HCT116 (cell line): ENCODE data around the gene MYO16. TPM values are rescaled to one million over a fixed set of nuclear protein-coding genes. Genes with fewer than 3 reads are reported as not detected.

Experiments
- ATAC-seq: fragments of 200-7000 bp; cut with Tn5 transposase; 2 replicates; pipeline ENCODE4 v1.9.1; 2020; ENCODE audit warnings: mild to moderate bottlenecking, moderate library complexity
- BruUV-seq: library from RNA; stranded (reverse); fragments of 400-500 nt; replicated peaks from 2 replicates; lab custom pipeline; 2021; lab: Mats Ljungman, UMichigan
- CTCF ChIA-PET: fragments of 300-600 bp; sonication (Branson Sonifier 250); formaldehyde crosslinking; loops from one replicate; lab custom pipeline; 2021; ENCODE audit warnings: antibody characterized with exemption; lab: Charles Lee
- POLR2A ChIA-PET: fragments of 300-600, 350-600 bp; sonication (Branson Sonifier 250); formaldehyde crosslinking; loops from one replicate; lab custom pipeline; 2021; ENCODE audit warnings: antibody characterized with exemption; lab: Charles Lee
- RAD21 ChIA-PET, 2 experiments: fragments of 300-600 bp; sonication (Branson Sonifier 250); formaldehyde crosslinking; loops; one replicate each; lab custom pipeline; 2023; ENCODE audit warnings: low total read pairs in 2 of 2; ENCODE audit not compliant: uncharacterized antibody in 2 of 2, unreplicated experiment in 2 of 2, low non-redundant PET in 1 of 2; lab: Charles Lee
- DNase-seq: peaks from one replicate; pipeline ENCODE4 v3.0.0-alpha.2; 2010; ENCODE audit warnings: low read depth, low spot score
- H2AFZ ChIP-seq: fragments of 200-600 bp; shearing (Covaris generic), sonication (generic); 2 replicates; pipeline ENCODE4 v1.6.1; 2017; ENCODE audit warnings: low read depth, mixed run types, mixed read lengths, antibody characterized with exemption, low read length; ENCODE audit not compliant: poor library complexity, severe bottlenecking
- H3K27ac ChIP-seq: 2 replicates; pipeline ENCODE4 v1.5.1; 2012; ENCODE audit warnings: low read depth, low read length
- H3K27me3 ChIP-seq: fragments of 200-600 bp; sonication (generic); 2 replicates; pipeline ENCODE4 v1.6.1; 2016; ENCODE audit warnings: mixed run types, low read length, mixed read lengths; ENCODE audit not compliant: insufficient read depth
- H3K36me3 ChIP-seq, 2 experiments: fragments of 200-500 bp in 1 of 2; fragments of 200-600 bp in 1 of 2; sonication (Bioruptor generic) in 1 of 2; sonication (generic) in 1 of 2; 2 replicates each; pipeline versions ENCODE4 v1.5.1 to v1.6.1; 2014 to 2016; ENCODE audit warnings: low read length in 2 of 2, inconsistent platforms in 1 of 2, mixed read lengths in 1 of 2, mixed run types in 1 of 2; ENCODE audit not compliant: insufficient read depth in 2 of 2, control insufficient read depth in 1 of 2
- H3K4me1 ChIP-seq, 2 experiments: fragments of 200-600 bp in 1 of 2; sonication (generic) in 1 of 2; 2 replicates each; pipeline versions ENCODE4 v1.5.1 to v1.6.1; 2012 to 2017; ENCODE audit warnings: low read length in 2 of 2, inconsistent platforms in 1 of 2, mild to moderate bottlenecking in 1 of 2, mixed read lengths in 1 of 2, mixed run types in 1 of 2, moderate library complexity in 1 of 2; ENCODE audit not compliant: insufficient read depth in 2 of 2, control insufficient read depth in 1 of 2
- H3K4me2 ChIP-seq: fragments of 200-600 bp; sonication (generic); 2 replicates; pipeline ENCODE4 v1.6.1; 2017; ENCODE audit warnings: mixed run types, low read length, mixed read lengths
- H3K4me3 ChIP-seq, 2 experiments: fragments of 200-600 bp in 1 of 2; sonication (generic) in 1 of 2; replicated peaks in 1 of 2; 2 replicates each; pipeline ENCODE4 v1.5.1; 2011 to 2016; ENCODE audit warnings: low read length in 2 of 2, control low read depth in 1 of 2, low read depth in 1 of 2, mild to moderate bottlenecking in 1 of 2, mixed read lengths in 1 of 2, mixed run types in 1 of 2
- H3K79me2 ChIP-seq: fragments of 200-600 bp; sonication (generic); 2 replicates; pipeline ENCODE4 v1.6.1; 2017; ENCODE audit warnings: mild to moderate bottlenecking, mixed run types, low read length, moderate library complexity, mixed read lengths; ENCODE audit not compliant: insufficient read depth
- H3K9ac ChIP-seq: fragments of 200-600 bp; sonication (generic); 2 replicates; pipeline ENCODE4 v1.6.1; 2016; ENCODE audit warnings: low read length, mixed read lengths
- H3K9me2 ChIP-seq: fragments of 200-600 bp; sonication (generic), shearing (Covaris generic); 2 replicates; pipeline ENCODE4 v1.6.1; 2017; ENCODE audit warnings: mixed run types, mild to moderate bottlenecking, moderate library complexity; ENCODE audit not compliant: insufficient read depth
- H3K9me3 ChIP-seq, 2 experiments: fragments of 200-500 bp in 1 of 2; fragments of 200-600 bp in 1 of 2; sonication (Bioruptor generic) in 1 of 2; sonication (generic) in 1 of 2; 2 replicates each; pipeline ENCODE4 v1.6.1; 2014 to 2017; ENCODE audit warnings: low read length in 2 of 2, mixed read lengths in 2 of 2, inconsistent platforms in 1 of 2, low read depth in 1 of 2, mild to moderate bottlenecking in 1 of 2, mixed run types in 1 of 2, moderate library complexity in 1 of 2; ENCODE audit not compliant: control insufficient read depth in 1 of 2, insufficient read depth in 1 of 2
- H4K20me1 ChIP-seq: fragments of 200-600 bp; sonication (generic), shearing (Covaris generic); 2 replicates; pipeline ENCODE4 v1.6.1; 2017; ENCODE audit warnings: mixed run types, mild to moderate bottlenecking, moderate library complexity; ENCODE audit not compliant: insufficient read depth
- CEBPB ChIP-seq: IDR thresholded peaks from 2 replicates; pipeline ENCODE4 v1.6.1; 2012; ENCODE audit warnings: low read depth
- CTCF ChIP-seq, 3 experiments: fragments of 200-600 bp in 1 of 3; sonication (generic) in 1 of 3; IDR thresholded peaks in 2 of 3; conservative IDR thresholded peaks in 1 of 3; 2 replicates each; pipeline ENCODE4 v1.5.1; 2012 to 2017; ENCODE audit warnings: low read depth in 2 of 3, low read length in 2 of 3, antibody characterized with exemption in 1 of 3, borderline replicate concordance in 1 of 3, control low read depth in 1 of 3, mild to moderate bottlenecking in 1 of 3, mixed read lengths in 1 of 3, mixed run types in 1 of 3, moderate library complexity in 1 of 3; ENCODE audit not compliant: insufficient read depth in 1 of 3
- FOSL1 ChIP-seq: IDR thresholded peaks from 2 replicates; pipeline ENCODE4 v1.6.1; 2012; ENCODE audit warnings: low read depth
- JUND ChIP-seq: IDR thresholded peaks from 2 replicates; pipeline ENCODE4 v1.6.1; 2012
- POLR2A ChIP-seq: IDR thresholded peaks from 2 replicates; pipeline ENCODE4 v1.7.0; 2011; ENCODE audit warnings: borderline replicate concordance; ENCODE audit not compliant: insufficient read depth, insufficient read length; ENCODE audit errors: extremely low read depth
- RAD21 ChIP-seq: IDR thresholded peaks from 2 replicates; pipeline ENCODE4 v1.6.1; 2012; ENCODE audit warnings: low read depth, mild to moderate bottlenecking
- SIN3A ChIP-seq: IDR thresholded peaks from 2 replicates; pipeline ENCODE4 v1.6.1; 2012; ENCODE audit warnings: low read depth
- SP1 ChIP-seq: IDR thresholded peaks from 2 replicates; pipeline ENCODE4 v1.6.1; 2012; ENCODE audit warnings: low read depth
- TCF7L2 ChIP-seq: IDR thresholded peaks from 2 replicates; pipeline ENCODE4 v1.7.0; 2011; ENCODE audit warnings: borderline replicate concordance, inconsistent platforms; ENCODE audit not compliant: insufficient read depth, insufficient read length; ENCODE audit errors: extremely low read depth
- YY1 ChIP-seq: IDR thresholded peaks from 2 replicates; pipeline ENCODE4 v1.6.1; 2011; ENCODE audit warnings: low read length, low read depth, moderate library complexity, mild to moderate bottlenecking; ENCODE audit not compliant: insufficient replicate concordance; ENCODE audit errors: extremely low read depth
- ZBTB33 ChIP-seq: IDR thresholded peaks from 2 replicates; pipeline ENCODE4 v1.6.1; 2011; ENCODE audit warnings: mild to moderate bottlenecking, low read length, moderate library complexity; ENCODE audit not compliant: insufficient replicate concordance; ENCODE audit errors: extremely low read depth
- ZFX ChIP-seq: fragments of 450-650 bp; IDR thresholded peaks from 2 replicates; pipeline ENCODE4 v1.6.1; 2017
- intact Hi-C: fragments of 100-400 bp; cut with micrococcal nuclease; formaldehyde crosslinking; loops from 2 replicates; pipeline ENCODE4 v1.10.0; 2022
- total RNA-seq: library from RNA; stranded (reverse); gene quantifications from one replicate; pipeline ENCODE4 v1.2.1, GENCODE V29; 2021; ENCODE audit not compliant: unreplicated experiment
- TF ChIP-seq, protein P1 (sequence below): IDR thresholded peaks from 2 replicates; pipeline ENCODE4 v1.6.1; 2012

Gene MYO16
- total RNA-seq, 1 experiment from 2014 or later = 0.07 TPM

- Histone ChIP-seq H3K36me3 (no peaks in the 10 kb centered on the region), H2AFZ (no peak overlapping the region), H4K20me1 (no peaks in the 10 kb centered on the region), H3K9me2 (no peaks in the 10 kb centered on the region), H3K79me2 (no peaks in the 10 kb centered on the region), H3K9ac (no peak overlapping the region), H3K9me3 (no peaks in the 10 kb centered on the region), H3K4me1 (peaks cover 10 to 13% of the 10 kb centered on the region in 2 experiments; a peak in 3 of 4 replicates), H3K27me3 (no peaks in the 10 kb centered on the region), H3K4me3 (no peak overlapping the region), H3K4me2 (no peak overlapping the region), H3K27ac (no peak overlapping the region)
- TF ChIP-seq ZBTB33 = no peak
- TF ChIP-seq TCF7L2 = no peak
- no peak for TF ChIP-seq ZFX
- TF ChIP-seq FOSL1 = no peak
- no peak for TF ChIP-seq SIN3A
- no peak for TF ChIP-seq POLR2A
- TF ChIP-seq YY1 = no peak
- TF ChIP-seq CTCF (IDR thresholded peaks at IDR 0.05 in 2 of 3, conservative IDR thresholded peaks at IDR 0.05 in 1 of 3; ENCODE audit: borderline replicate concordance in 1 of 3, insufficient read depth in 1 of 3, low read depth in 2 of 3, low read length in 2 of 3) = no peak
- no peak for TF ChIP-seq CEBPB
- no peak for TF ChIP-seq JUND
- TF ChIP-seq, protein P1, sequence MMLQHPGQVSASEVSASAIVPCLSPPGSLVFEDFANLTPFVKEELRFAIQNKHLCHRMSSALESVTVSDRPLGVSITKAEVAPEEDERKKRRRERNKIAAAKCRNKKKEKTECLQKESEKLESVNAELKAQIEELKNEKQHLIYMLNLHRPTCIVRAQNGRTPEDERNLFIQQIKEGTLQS = no peak
- no peak for TF ChIP-seq SP1
- no peak for TF ChIP-seq RAD21
- DNase-seq (no peak), ATAC-seq (no peak)
- no TSS peak for BruUV-seq
- POLR2A ChIA-PET = no interaction called here
- CTCF ChIA-PET = interaction anchor here (1.0 kb wide), 1 partner anchor 8 kb away, joined by 3 read pairs; no protein-coding TSS in a partner anchor
- RAD21 ChIA-PET = no interaction called here
- intact Hi-C loops = no loop called here
These were observed 294.1 kb downstream of the MYO16 start for GRCh38 chr13:108923386-108924047.
